ENCODE results near the gene SCIN. TPM values are rescaled to one million over a fixed set of nuclear protein-coding genes. Genes with fewer than 3 reads are reported as not detected.

SCIN gene
- total RNA-seq, 1 donor: 4.7 TPM

DNA sequence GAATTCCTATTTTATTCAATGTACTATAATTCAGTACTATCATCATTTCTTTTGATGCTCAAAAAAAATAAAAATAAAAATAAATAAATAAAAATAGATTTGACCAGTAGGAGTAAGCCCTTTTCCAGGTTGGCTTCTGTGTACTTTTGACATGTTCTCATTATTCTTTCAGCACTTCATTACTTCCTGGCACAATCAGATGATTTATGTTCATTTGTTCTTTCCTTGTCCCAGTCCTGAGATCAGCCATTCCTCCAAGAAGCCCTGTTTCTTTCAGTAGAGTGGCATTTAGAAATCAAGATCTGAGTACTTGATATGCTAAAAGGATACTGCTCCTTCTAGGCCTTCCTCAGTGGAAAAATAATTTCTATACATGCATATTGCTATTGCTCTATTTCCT is 137.8 kb downstream of the SCIN start:
- no peak overlapping the region for H3K4me2 ChIP-seq (ENCODE audit: insufficient read depth, low read length)
- no peaks in the 10 kb centered on the region for H3K9me3 ChIP-seq (ENCODE audit: low read depth, low read length)
- H3K36me3 ChIP-seq (ENCODE audit: insufficient read depth, low read length): no peaks in the 10 kb centered on the region
- H3K4me1 ChIP-seq (ENCODE audit: insufficient read depth, low read length): peaks cover 27% of the 10 kb centered on the region
- H3K27me3 ChIP-seq (ENCODE audit: insufficient read depth, low read length): no peaks in the 10 kb centered on the region
- no peaks in the 10 kb centered on the region for H4K20me1 ChIP-seq (ENCODE audit: insufficient read depth, low read length)
- TF ChIP-seq, protein P1, sequence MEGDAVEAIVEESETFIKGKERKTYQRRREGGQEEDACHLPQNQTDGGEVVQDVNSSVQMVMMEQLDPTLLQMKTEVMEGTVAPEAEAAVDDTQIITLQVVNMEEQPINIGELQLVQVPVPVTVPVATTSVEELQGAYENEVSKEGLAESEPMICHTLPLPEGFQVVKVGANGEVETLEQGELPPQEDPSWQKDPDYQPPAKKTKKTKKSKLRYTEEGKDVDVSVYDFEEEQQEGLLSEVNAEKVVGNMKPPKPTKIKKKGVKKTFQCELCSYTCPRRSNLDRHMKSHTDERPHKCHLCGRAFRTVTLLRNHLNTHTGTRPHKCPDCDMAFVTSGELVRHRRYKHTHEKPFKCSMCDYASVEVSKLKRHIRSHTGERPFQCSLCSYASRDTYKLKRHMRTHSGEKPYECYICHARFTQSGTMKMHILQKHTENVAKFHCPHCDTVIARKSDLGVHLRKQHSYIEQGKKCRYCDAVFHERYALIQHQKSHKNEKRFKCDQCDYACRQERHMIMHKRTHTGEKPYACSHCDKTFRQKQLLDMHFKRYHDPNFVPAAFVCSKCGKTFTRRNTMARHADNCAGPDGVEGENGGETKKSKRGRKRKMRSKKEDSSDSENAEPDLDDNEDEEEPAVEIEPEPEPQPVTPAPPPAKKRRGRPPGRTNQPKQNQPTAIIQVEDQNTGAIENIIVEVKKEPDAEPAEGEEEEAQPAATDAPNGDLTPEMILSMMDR (IDR thresholded peaks at IDR 0.05; ENCODE audit: extremely low read depth, low read depth, low read length): no peak
- H3K27ac ChIP-seq (ENCODE audit: low read depth, low read length): no peak overlapping the region
- DNase-seq (ENCODE audit: insufficient read length, low spot score, missing footprints): no peak
- H2AFZ ChIP-seq (ENCODE audit: low read length): no peak overlapping the region
- H3K79me2 ChIP-seq (ENCODE audit: insufficient read depth, low read length): no peaks in the 10 kb centered on the region
- no peak overlapping the region for H3K4me3 ChIP-seq (ENCODE audit: insufficient read depth, low read length)

Small RNAs within 50 kb of the gene (small RNA-seq; reads per million reads assigned to genes)
- not detected for gene RF00264

Other genes with a start within 250 kb of the SCIN start
- gene VWDE, start 166.9 kb upstream of the SCIN start, total RNA-seq: under 0.01 TPM in 1 of 2 replicates, not detected in the other
- 20.6 and 25.3 TPM in 2 replicates for gene ARL4A, start 116.9 kb downstream of the SCIN start, total RNA-seq